MV-4-11 (cell line): ENCODE measurements around the gene ARMC9.
"Not testable (repeated sequence)": the region's sequence is repeated elsewhere in the genome, so short reads cannot be mapped to it uniquely, and the experiment has no call there.

ENCODE experiments used
- DNase-seq: peaks from one replicate; lab custom pipeline; 2025; lab: John Stamatoyannopoulos, UW

The ARMC9 gene

GRCh38 chr2:231287696-231288095 lies 89.3 kb downstream of the ARMC9 start:
- DNase-seq = no peak

- DNase-seq = no peak
These were observed 90.2 kb downstream of the ARMC9 start for GRCh38 chr2:231288590-231288989.

- peak; percentile 75 for DNase-seq
These were observed 92.0 kb downstream of the ARMC9 start for GRCh38 chr2:231290321-231291015.

- DNase-seq = no peak
These were observed 94.2 kb downstream of the ARMC9 start for GRCh38 chr2:231292472-231293134.

GRCh38 chr2:231293163-231293562 lies 94.7 kb downstream of the ARMC9 start:
- DNase-seq = no peak

GRCh38 chr2:231294116-231294515 lies 95.7 kb downstream of the ARMC9 start:
- no peak for DNase-seq

GRCh38 chr2:231294571-231295362 lies 96.3 kb downstream of the ARMC9 start:
- DNase-seq = peak; percentile 75

- no peak for DNase-seq
These were observed 96.9 kb downstream of the ARMC9 start for GRCh38 chr2:231295363-231295655.

- DNase-seq = no peak
These were observed 98.1 kb downstream of the ARMC9 start for GRCh38 chr2:231296401-231296974.

GRCh38 chr2:231297108-231297908 lies 98.9 kb downstream of the ARMC9 start:
- peak; percentile 84 for DNase-seq

GRCh38 chr2:231298091-231298490 lies 99.7 kb downstream of the ARMC9 start:
- no peak for DNase-seq

- DNase-seq = peak; percentile 98
These were observed 100.8 kb downstream of the ARMC9 start for GRCh38 chr2:231299267-231299666.

- peak; percentile 66 for DNase-seq
These were observed 101.7 kb downstream of the ARMC9 start for GRCh38 chr2:231300020-231300721.

GRCh38 chr2:231300722-231301076 lies 102.3 kb downstream of the ARMC9 start:
- DNase-seq = peak; percentile 60

GRCh38 chr2:231304259-231304658 lies 105.8 kb downstream of the ARMC9 start:
- not testable (repeated sequence) for DNase-seq

- no peak for DNase-seq
These were observed 106.8 kb downstream of the ARMC9 start for GRCh38 chr2:231305221-231305620.

- peak; percentile 47 for DNase-seq
These were observed 108.5 kb downstream of the ARMC9 start for GRCh38 chr2:231306791-231307393.

GRCh38 chr2:231308219-231308618 lies 109.8 kb downstream of the ARMC9 start:
- DNase-seq = no peak

- no peak for DNase-seq
These were observed 110.4 kb downstream of the ARMC9 start for GRCh38 chr2:231308631-231309428.

GRCh38 chr2:231312066-231312465 lies 113.6 kb downstream of the ARMC9 start:
- DNase-seq = no peak
